ENCODE data around the gene MALSU1. TPM values are rescaled to one million over a fixed set of nuclear protein-coding genes. Genes with fewer than 3 reads are reported as not detected.
A peak's percentile ranks its signal among the peaks of the same experiment; 100 is the strongest.

Gene MALSU1
- total and polyA plus RNA-seq, 12 donors, result 31.7 to 120 (median 76.2) TPM

- Histone ChIP-seq H3K27ac (no peak overlapping the region), H3K36me3 (replicated peaks in 1 of 2) (no peaks in the 10 kb centered on the region), H3K27me3 (no peaks in the 10 kb centered on the region), H3K9me3 (replicated peaks in 1 of 3) (no peaks in the 10 kb centered on the region), H3K4me3 (no peak overlapping the region), H3K4me1 (replicated peaks in 1 of 2) (no peaks in the 10 kb centered on the region)
- intact Hi-C loops (cut with DNase I), result no loop called here
- DNase-seq, result no peak
- 80 to 94% (median 90%) methylated on average over 1 to 2 of the region's 2 CpGs for WGBS, 4 donors
- TF ChIP-seq POLR2A (IDR thresholded peaks at IDR 0.05) (no peak), CTCF (IDR thresholded peaks at IDR 0.05) (no peak)
Observed at GRCh38 chr7:23266918-23267317, 32.2 kb upstream of the MALSU1 start.

GRCh38 chr7:23267357-23267756, 31.8 kb upstream of the MALSU1 start:
- H3K4me3 ChIP-seq, result no peak overlapping the region
- H3K27ac ChIP-seq, result no peak overlapping the region
- H3K27me3 ChIP-seq, result no peaks in the 10 kb centered on the region
- TF ChIP-seq POLR2A (IDR thresholded peaks at IDR 0.05), result no peak
- TF ChIP-seq CTCF (IDR thresholded peaks at IDR 0.05), result no peak
- no peaks in the 10 kb centered on the region for H3K9me3 ChIP-seq (replicated peaks in 1 of 3)
- no peaks in the 10 kb centered on the region for H3K4me1 ChIP-seq (replicated peaks in 1 of 2)
- no peaks in the 10 kb centered on the region for H3K36me3 ChIP-seq (replicated peaks in 1 of 2)
- DNase-seq, result no peak
- intact Hi-C loops (cut with DNase I), result no loop called here
- 88 to 99% (median 92%) methylated on average over 2 of the region's 2 CpGs for WGBS, 4 donors

GRCh38 chr7:23268167-23268566, 31.0 kb upstream of the MALSU1 start:
- Histone ChIP-seq H3K27me3 (no peaks in the 10 kb centered on the region), H3K9me3 (replicated peaks in 1 of 3) (no peaks in the 10 kb centered on the region), H3K4me1 (replicated peaks in 1 of 2) (peaks cover 0 to under 1% of the 10 kb centered on the region in 2 donors), H3K27ac (no peak overlapping the region), H3K4me3 (no peak overlapping the region), H3K36me3 (replicated peaks in 1 of 2) (no peaks in the 10 kb centered on the region)
- WGBS, 4 donors, result 95 to 99% (median 96%) methylated on average over 2 of the region's 2 CpGs
- DNase-seq, result no peak
- intact Hi-C loops (cut with DNase I), result no loop called here
- TF ChIP-seq CTCF (IDR thresholded peaks at IDR 0.05) (no peak), POLR2A (IDR thresholded peaks at IDR 0.05) (no peak)

- H3K9me3 ChIP-seq (replicated peaks in 1 of 3), result no peaks in the 10 kb centered on the region
- no peak overlapping the region for H3K4me3 ChIP-seq
- H3K27ac ChIP-seq, result no peak overlapping the region
- no peak for TF ChIP-seq CTCF (IDR thresholded peaks at IDR 0.05)
- intact Hi-C loops (cut with DNase I), result no loop called here
- peak; percentile 49 to 85 (median 76) for DNase-seq
- H3K36me3 ChIP-seq (replicated peaks in 1 of 2), result no peaks in the 10 kb centered on the region
- WGBS, 4 donors, result 43 to 62% (median 53%) methylated on average over 4 of the region's 4 CpGs
- H3K27me3 ChIP-seq, result no peaks in the 10 kb centered on the region
- peaks cover 0 to 5% of the 10 kb centered on the region in 2 donors for H3K4me1 ChIP-seq (replicated peaks in 1 of 2)
Observed at GRCh38 chr7:23268746-23269145, 30.4 kb upstream of the MALSU1 start.
